H1 (cell line): ENCODE measurements around the gene TMEM115. TPM values are rescaled to one million over a fixed set of nuclear protein-coding genes. Genes with fewer than 3 reads are reported as not detected.

ENCODE experiments used
- CTCF ChIA-PET: fragments of 300-600 bp; sonication (Branson Sonifier 250); formaldehyde crosslinking; loops from one replicate; lab custom pipeline; 2021; ENCODE audit not compliant: partially characterized antibody; lab: Charles Lee
- POLR2A ChIA-PET: fragments of 300-600 bp; sonication (Branson Sonifier 250); formaldehyde crosslinking; loops from one replicate; lab custom pipeline; 2021; ENCODE audit warnings: inconsistent platforms; ENCODE audit not compliant: partially characterized antibody; lab: Charles Lee
- DNase-seq, 2 experiments: peaks; one replicate each; pipeline versions ENCODE4 v3.0.0 to v3.0.0-alpha.2; 2010 to 2022; ENCODE audit warnings: low spot score in 2 of 2, low read depth in 1 of 2, mixed read lengths in 1 of 2
- FAIRE-seq: peaks from 2 replicates; lab custom pipeline; 2011; peaks lifted over from hg19 to GRCh38; lab: Jason Lieb, UNC
- H2AFZ ChIP-seq: 2 replicates; pipeline ENCODE4 v1.8.1; 2012; ENCODE audit warnings: low read length, inconsistent platforms
- H2AK5ac ChIP-seq: 2 replicates; pipeline ENCODE4 v1.6.1; 2013; ENCODE audit warnings: low read depth, low read length
- H2BK120ac ChIP-seq: replicated peaks from 2 replicates; pipeline ENCODE3; 2013; ENCODE audit warnings: low read depth, low read length, inconsistent platforms
- H2BK12ac ChIP-seq: 2 replicates; pipeline ENCODE4 v1.6.1; 2013; ENCODE audit warnings: low read depth, low read length
- H2BK15ac ChIP-seq: 2 replicates; pipeline ENCODE4 v1.6.1; 2013; ENCODE audit warnings: low read length
- H2BK20ac ChIP-seq: 2 replicates; pipeline ENCODE4 v1.6.1; 2013; ENCODE audit warnings: low read length
- H2BK5ac ChIP-seq: 2 replicates; pipeline ENCODE4 v1.6.1; 2013; ENCODE audit warnings: low read depth, low read length
- H3K14ac ChIP-seq: 2 replicates; pipeline ENCODE4 v1.6.1; 2013; ENCODE audit warnings: inconsistent platforms; ENCODE audit not compliant: insufficient read length
- H3K18ac ChIP-seq: 2 replicates; pipeline ENCODE4 v1.6.1; 2013; ENCODE audit warnings: low read length; ENCODE audit errors: extremely low read depth
- H3K23ac ChIP-seq: 2 replicates; pipeline ENCODE4 v1.6.1; 2013; ENCODE audit warnings: inconsistent platforms; ENCODE audit not compliant: insufficient read length
- H3K23me2 ChIP-seq: 2 replicates; pipeline ENCODE4 v1.6.1; 2013; ENCODE audit warnings: low read depth, low read length
- H3K27ac ChIP-seq: 2 replicates; pipeline ENCODE4 v1.6.1; 2011; ENCODE audit warnings: low read depth, low read length, inconsistent platforms
- H3K27me3 ChIP-seq, 4 experiments: replicated peaks in 1 of 4; 1 replicate in 1 of 4; 2 replicates in 3 of 4; pipeline versions ENCODE4 v1.6.1 to v1.8.1; 2011 to 2013; ENCODE audit warnings: low read length in 3 of 4, mild to moderate bottlenecking in 3 of 4, inconsistent platforms in 2 of 4, mixed read lengths in 2 of 4, moderate library complexity in 1 of 4; ENCODE audit not compliant: control insufficient read depth in 3 of 4, insufficient read depth in 3 of 4; ENCODE audit errors: extremely low read depth in 1 of 4
- H3K36me3 ChIP-seq, 4 experiments: 2 replicates each; pipeline versions ENCODE4 v1.6.1 to v1.8.1; 2011 to 2013; ENCODE audit warnings: mild to moderate bottlenecking in 4 of 4, low read length in 3 of 4, moderate library complexity in 2 of 4, control low read depth in 1 of 4, inconsistent platforms in 1 of 4; ENCODE audit not compliant: insufficient read depth in 4 of 4, control insufficient read depth in 2 of 4
- H3K4ac ChIP-seq: replicated peaks from 2 replicates; pipeline ENCODE3; 2013; ENCODE audit warnings: low read length, low read depth, mixed read lengths, inconsistent platforms; ENCODE audit not compliant: insufficient read length
- H3K4me1 ChIP-seq, 4 experiments: replicated peaks in 1 of 4; 1 replicate in 1 of 4; 2 replicates in 3 of 4; pipeline versions ENCODE4 v1.6.1 to v1.8.1; 2011 to 2013; ENCODE audit warnings: low read length in 3 of 4, inconsistent platforms in 2 of 4, mixed read lengths in 1 of 4; ENCODE audit not compliant: insufficient read depth in 4 of 4, control insufficient read depth in 3 of 4
- H3K4me2 ChIP-seq, 2 experiments: 2 replicates each; pipeline versions ENCODE4 v1.6.1 to v1.8.1; 2011 to 2013; ENCODE audit warnings: low read depth in 2 of 2, low read length in 2 of 2, control low read depth in 1 of 2, inconsistent platforms in 1 of 2, mild to moderate bottlenecking in 1 of 2; ENCODE audit not compliant: insufficient read depth in 1 of 2
- H3K4me3 ChIP-seq, 4 experiments: fragments of 200-600, 300-600 bp in 1 of 4; sonication (generic), shearing (Covaris generic), sonication (Bioruptor Twin) in 1 of 4; 2 replicates each; pipeline versions ENCODE4 v1.5.1 to v1.8.1; 2011 to 2016; ENCODE audit warnings: low read length in 4 of 4, low read depth in 3 of 4, control low read depth in 2 of 4, inconsistent platforms in 2 of 4, mild to moderate bottlenecking in 2 of 4, mixed read lengths in 1 of 4, moderate library complexity in 1 of 4; ENCODE audit not compliant: insufficient read depth in 2 of 4; ENCODE audit errors: extremely low read depth in 1 of 4
- H3K56ac ChIP-seq: replicated peaks from 2 replicates; pipeline ENCODE3; 2013; ENCODE audit warnings: low read depth, mild to moderate bottlenecking, mixed read lengths, low read length, inconsistent platforms; ENCODE audit not compliant: insufficient read length
- H3K79me1 ChIP-seq: 2 replicates; pipeline ENCODE4 v1.6.1; 2013; ENCODE audit warnings: low read depth, low read length, control low read depth
- H3K79me2 ChIP-seq, 2 experiments: 2 replicates each; pipeline versions ENCODE4 v1.6.1 to v1.8.1; 2012 to 2013; ENCODE audit warnings: low read length in 2 of 2, mild to moderate bottlenecking in 2 of 2, inconsistent platforms in 1 of 2; ENCODE audit not compliant: insufficient read depth in 2 of 2, control insufficient read depth in 1 of 2
- H3K9ac ChIP-seq, 4 experiments: replicated peaks in 1 of 4; 1 replicate in 1 of 4; 2 replicates in 3 of 4; pipeline versions ENCODE4 v1.6.1 to v1.8.1; 2011 to 2013; ENCODE audit warnings: low read depth in 3 of 4, low read length in 3 of 4, control low read depth in 2 of 4, mild to moderate bottlenecking in 2 of 4, moderate library complexity in 2 of 4, inconsistent platforms in 1 of 4; ENCODE audit errors: extremely low read depth in 1 of 4
- H3K9me3 ChIP-seq, 2 experiments: 2 replicates each; pipeline versions ENCODE4 v1.6.1 to v1.8.1; 2012 to 2013; ENCODE audit warnings: mild to moderate bottlenecking in 2 of 2, moderate library complexity in 2 of 2, control low read depth in 1 of 2, inconsistent platforms in 1 of 2, low read depth in 1 of 2, low read length in 1 of 2, mixed read lengths in 1 of 2; ENCODE audit not compliant: insufficient read depth in 2 of 2
- H4K20me1 ChIP-seq, 2 experiments: replicated peaks in 1 of 2; 2 replicates each; pipeline versions ENCODE3 to v1.8.1; 2011 to 2013; ENCODE audit warnings: inconsistent platforms in 2 of 2, low read length in 2 of 2, mild to moderate bottlenecking in 1 of 2; ENCODE audit not compliant: insufficient read depth in 2 of 2, control insufficient read depth in 1 of 2
- H4K5ac ChIP-seq: 2 replicates; pipeline ENCODE4 v1.6.1; 2013; ENCODE audit warnings: low read length, low read depth, mixed read lengths, inconsistent platforms; ENCODE audit not compliant: insufficient read length
- H4K8ac ChIP-seq: 2 replicates; pipeline ENCODE4 v1.8.0; 2013; ENCODE audit warnings: mild to moderate bottlenecking, moderate library complexity, low read length, inconsistent platforms; ENCODE audit not compliant: insufficient read depth; ENCODE audit errors: extremely low read depth
- H4K91ac ChIP-seq: replicated peaks from 2 replicates; pipeline ENCODE3; 2013; ENCODE audit warnings: low read length, mixed read lengths, inconsistent platforms; ENCODE audit not compliant: insufficient read length
- CHD2 ChIP-seq: IDR thresholded peaks from 2 replicates; pipeline ENCODE4 v1.6.1; 2012; ENCODE audit warnings: low read length, improper control_type of control experiment
- GABPA ChIP-seq: IDR thresholded peaks from 2 replicates; pipeline ENCODE4 v1.6.1; 2011; ENCODE audit warnings: mild to moderate bottlenecking, low read length, moderate library complexity, borderline replicate concordance; ENCODE audit not compliant: insufficient read depth
- SAP30 ChIP-seq: fragments of 300-600 bp; sonication (generic); IDR thresholded peaks from 2 replicates; pipeline ENCODE4 v1.7.1; 2012; ENCODE audit warnings: low read length, moderate library complexity, mild to moderate bottlenecking, inconsistent platforms; ENCODE audit not compliant: insufficient read depth, insufficient replicate concordance
- TBP ChIP-seq: IDR thresholded peaks from 2 replicates; pipeline ENCODE4 v1.6.1; 2011; ENCODE audit warnings: low read depth, low read length, improper control_type of control experiment
- WGBS, 2 experiments: shearing (Covaris generic) in 1 of 2; methylation state at CpG; one replicate each; pipeline versions ENCODE4 v1.1.6 to v1.1.7; 2013 to 2015; ENCODE audit warnings: low lambda C conversion rate in 2 of 2, mixed read lengths in 2 of 2, inconsistent platforms in 1 of 2, low coverage in 1 of 2, missing lambda C conversion rate in 1 of 2; ENCODE audit not compliant: insufficient replicate concordance in 2 of 2, insufficient coverage in 1 of 2, insufficient read length in 1 of 2; ENCODE audit errors: extremely low coverage in 1 of 2, missing lambda C conversion rate in 1 of 2; 5-methylcytosine and 5-hydroxymethylcytosine counted together
- polyA plus RNA-seq, 7 experiments: library from polyadenylated mRNA; depleted of rRNA in 3 of 7; stranded (reverse) in 5 of 7; unstranded in 2 of 7; fragments of >200 nt in 5 of 7; fragments of 200-250 nt in 2 of 7; gene quantifications; 1 replicate in 5 of 7; 2 replicates in 1 of 7; 4 replicates in 1 of 7; pipeline versions ENCODE4 v1.2.1 to v1.2.3, GENCODE V29; 2011 to 2013; ENCODE audit warnings: missing spikeins in 2 of 7, mixed read lengths in 2 of 7
- total RNA-seq: library from RNA; stranded (reverse); fragmentation: NEBNext Ultra II Directional; extraction: Animal tissue kit (Norgen Biotek cat#: 25700); gene quantifications from 2 replicates; pipeline ENCODE4 v1.2.1, GENCODE V29; 2021
- TF ChIP-seq, protein P1 (sequence below): IDR thresholded peaks from 2 replicates; pipeline ENCODE4 v1.6.1; 2011; ENCODE audit warnings: low read length, improper control_type of control experiment

The TMEM115 gene
- total and polyA plus RNA-seq, 2 of the 8 experiments (the other 6 are each of a cell fraction or from before 2014, with no cell fraction given) = 25.4 to 32.4 TPM

DNA sequence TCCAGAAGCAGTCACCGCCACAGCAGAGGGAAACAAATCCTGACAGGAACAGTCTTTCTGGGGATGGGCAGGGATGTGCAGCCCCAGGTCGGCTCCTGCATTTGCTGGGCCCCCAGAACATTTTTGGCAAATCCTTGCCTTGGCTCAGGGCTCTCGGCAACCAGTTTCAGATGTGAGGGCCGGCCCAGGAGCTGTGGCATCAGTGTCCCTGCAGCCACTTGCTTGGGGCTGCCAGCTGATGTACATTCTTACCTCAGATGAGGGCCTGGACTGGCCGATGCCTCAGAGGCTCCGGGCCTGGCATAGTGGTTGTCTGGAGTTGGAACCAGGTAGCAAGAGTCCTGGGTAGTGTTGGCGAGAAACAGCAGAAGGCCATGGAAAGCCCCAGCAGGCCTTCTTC is 4.5 kb downstream of the TMEM115 start:
- peaks cover 0 to 23% (median 15%) of the 10 kb centered on the region in 4 experiments; a peak in 6 of 7 replicates for H3K4me1 ChIP-seq
- peaks cover 20% of the 10 kb centered on the region for H3K23me2 ChIP-seq
- no peak overlapping the region for H2AK5ac ChIP-seq
- peaks cover 16% of the 10 kb centered on the region for H3K79me1 ChIP-seq
- H3K27me3 ChIP-seq = no peaks in the 10 kb centered on the region; a peak in 1 of 7 replicates
- H3K14ac ChIP-seq = no peak overlapping the region
- peaks cover 0 to 26% of the 10 kb centered on the region in 2 experiments; a peak in 2 of 4 replicates for H3K79me2 ChIP-seq
- peaks cover 9 to 22% of the 10 kb centered on the region in 2 experiments for H4K20me1 ChIP-seq
- FAIRE-seq (no peak), DNase-seq (no peak)
- H2BK15ac ChIP-seq = no peak overlapping the region
- no peak overlapping the region for H2BK12ac ChIP-seq
- TF ChIP-seq CHD2 (no peak), TBP (no peak), SAP30 (no peak), GABPA (no peak)
- TF ChIP-seq, protein P1, sequence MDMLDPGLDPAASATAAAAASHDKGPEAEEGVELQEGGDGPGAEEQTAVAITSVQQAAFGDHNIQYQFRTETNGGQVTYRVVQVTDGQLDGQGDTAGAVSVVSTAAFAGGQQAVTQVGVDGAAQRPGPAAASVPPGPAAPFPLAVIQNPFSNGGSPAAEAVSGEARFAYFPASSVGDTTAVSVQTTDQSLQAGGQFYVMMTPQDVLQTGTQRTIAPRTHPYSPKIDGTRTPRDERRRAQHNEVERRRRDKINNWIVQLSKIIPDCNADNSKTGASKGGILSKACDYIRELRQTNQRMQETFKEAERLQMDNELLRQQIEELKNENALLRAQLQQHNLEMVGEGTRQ = no peak
- H4K8ac ChIP-seq = no peak overlapping the region
- H3K36me3 ChIP-seq = peaks cover 3 to 10% (median 5%) of the 10 kb centered on the region in 4 experiments; a peak in 5 of 8 replicates
- H3K18ac ChIP-seq = no peak overlapping the region
- WGBS, 2 experiments = 89% methylated on average over 7 of the region's 7 CpGs; no CpG with 5 or more reads in 1 of the 2 experiments
- CTCF ChIA-PET = interaction anchor here (0.6 to 13.4 kb wide), 9 partner anchors 10 to 260 kb away, joined by 3 to 136 read pairs (median 5); partner anchors contain the start of genes CISH and ZMYND10
- no peak overlapping the region for H3K9ac ChIP-seq
- POLR2A ChIA-PET = interaction anchor here (0.9 to 3.3 kb wide), 5 partner anchors 10 to 277 kb away, joined by 3 to 16 read pairs (median 3); partner anchors contain the start of gene TUSC2
- no peak overlapping the region for H3K4me3 ChIP-seq
- H3K27ac ChIP-seq = no peak overlapping the region
- no peak overlapping the region for H4K91ac ChIP-seq
- no peak overlapping the region for H3K23ac ChIP-seq
- H3K56ac ChIP-seq = no peak overlapping the region
- no peak overlapping the region for H2BK120ac ChIP-seq
- no peak overlapping the region for H3K4ac ChIP-seq
- no peak overlapping the region for H2BK20ac ChIP-seq
- no peak overlapping the region for H3K4me2 ChIP-seq
- H3K9me3 ChIP-seq = no peaks in the 10 kb centered on the region
- H4K5ac ChIP-seq = no peak overlapping the region
- H2BK5ac ChIP-seq = no peak overlapping the region
- H2AFZ ChIP-seq = no peak overlapping the region
